ENCODE measurements around the gene TREML1.

Gene TREML1

DNA sequence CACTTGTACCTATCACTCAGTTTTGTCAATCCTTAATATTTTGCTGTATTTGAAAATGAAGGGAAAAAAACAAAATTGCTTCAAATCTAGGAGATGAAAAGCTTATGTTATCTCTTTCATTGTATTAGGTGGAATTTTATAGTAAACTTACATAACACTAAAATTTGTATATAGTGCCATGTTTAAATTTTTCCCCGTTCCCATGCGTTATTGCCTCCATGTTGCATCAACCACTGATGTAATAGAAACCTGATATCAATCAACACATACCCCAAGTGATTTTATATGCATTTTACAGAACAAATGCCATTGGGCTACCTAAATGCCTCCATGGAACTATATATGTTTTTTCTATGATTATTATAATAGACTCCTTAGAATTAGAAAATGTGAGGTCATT is 23.5 kb upstream of the TREML1 start:
- no peak for DNase-seq (ENCODE audit: low read depth)

DNA sequence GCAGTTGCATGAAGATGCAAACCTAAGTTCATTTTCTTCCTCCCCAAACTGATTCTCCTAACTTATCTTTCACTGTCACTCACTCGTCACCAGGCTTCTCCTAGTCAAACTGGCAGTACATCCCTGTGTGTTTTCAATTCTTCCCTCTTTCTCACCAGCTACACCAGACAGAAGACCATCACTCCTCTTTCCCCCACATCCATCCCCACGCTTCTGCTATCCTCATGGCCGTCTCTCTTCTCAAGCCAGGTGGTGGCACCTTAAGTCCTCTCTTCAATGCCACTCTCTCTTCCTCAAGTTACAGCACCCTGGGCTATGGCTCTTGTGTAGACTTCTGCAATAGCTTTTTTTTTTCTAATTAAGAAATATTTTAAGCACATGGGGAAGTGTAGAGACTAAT is 23.1 kb upstream of the TREML1 start:
- no peak for DNase-seq (ENCODE audit: low read depth)

- no peak for DNase-seq (ENCODE audit: low read depth)
Measured at GRCh38 chr6:41176189-41176588, 22.0 kb upstream of the TREML1 start.

DNA sequence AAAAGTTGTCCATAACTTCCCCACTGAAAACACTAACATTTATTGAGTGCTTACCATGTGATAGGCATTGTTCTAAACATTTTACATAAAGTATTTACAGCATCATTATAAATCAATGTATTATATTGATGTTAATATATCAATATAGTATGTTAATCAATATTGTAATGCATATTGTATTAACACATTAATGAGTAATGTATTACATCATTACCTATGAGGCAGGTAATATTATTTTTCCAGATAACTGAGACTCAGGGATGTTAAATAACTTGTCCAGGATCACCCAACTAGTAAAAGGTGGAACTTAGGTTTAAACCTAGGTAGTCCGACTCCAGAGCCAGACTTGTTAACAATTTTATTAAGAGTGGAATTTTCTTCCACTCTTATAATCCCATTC is 20.9 kb upstream of the TREML1 start:
- no peak for DNase-seq (ENCODE audit: low read depth)

- no peak for DNase-seq (ENCODE audit: low read depth)
Measured at GRCh38 chr6:41174610-41175009, 20.5 kb upstream of the TREML1 start.

DNA sequence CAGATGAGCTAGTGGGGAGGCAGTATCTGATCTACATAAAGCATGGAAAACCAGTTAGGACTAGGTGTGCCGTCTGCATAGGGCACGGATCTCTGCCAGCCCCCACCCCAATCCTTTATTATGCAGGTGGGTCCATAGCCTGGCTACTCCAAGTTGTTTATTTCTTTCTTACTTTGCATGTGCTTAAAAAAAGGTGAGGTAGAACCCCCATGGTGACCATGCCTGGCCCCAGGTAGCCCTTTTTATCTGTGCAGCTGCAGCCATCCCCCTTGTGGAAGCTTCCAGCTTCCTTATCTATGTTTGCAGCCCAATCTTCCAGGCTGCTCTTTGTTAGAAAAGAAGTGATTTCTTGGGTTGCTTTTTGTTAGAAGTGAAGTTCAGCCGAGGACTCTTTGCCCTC is 17.8 kb upstream of the TREML1 start:
- no peak for DNase-seq (ENCODE audit: low read depth)

GRCh38 chr6:41170547-41171160 is 16.5 kb upstream of the TREML1 start:
- DNase-seq (ENCODE audit: low read depth) = no peak

DNA sequence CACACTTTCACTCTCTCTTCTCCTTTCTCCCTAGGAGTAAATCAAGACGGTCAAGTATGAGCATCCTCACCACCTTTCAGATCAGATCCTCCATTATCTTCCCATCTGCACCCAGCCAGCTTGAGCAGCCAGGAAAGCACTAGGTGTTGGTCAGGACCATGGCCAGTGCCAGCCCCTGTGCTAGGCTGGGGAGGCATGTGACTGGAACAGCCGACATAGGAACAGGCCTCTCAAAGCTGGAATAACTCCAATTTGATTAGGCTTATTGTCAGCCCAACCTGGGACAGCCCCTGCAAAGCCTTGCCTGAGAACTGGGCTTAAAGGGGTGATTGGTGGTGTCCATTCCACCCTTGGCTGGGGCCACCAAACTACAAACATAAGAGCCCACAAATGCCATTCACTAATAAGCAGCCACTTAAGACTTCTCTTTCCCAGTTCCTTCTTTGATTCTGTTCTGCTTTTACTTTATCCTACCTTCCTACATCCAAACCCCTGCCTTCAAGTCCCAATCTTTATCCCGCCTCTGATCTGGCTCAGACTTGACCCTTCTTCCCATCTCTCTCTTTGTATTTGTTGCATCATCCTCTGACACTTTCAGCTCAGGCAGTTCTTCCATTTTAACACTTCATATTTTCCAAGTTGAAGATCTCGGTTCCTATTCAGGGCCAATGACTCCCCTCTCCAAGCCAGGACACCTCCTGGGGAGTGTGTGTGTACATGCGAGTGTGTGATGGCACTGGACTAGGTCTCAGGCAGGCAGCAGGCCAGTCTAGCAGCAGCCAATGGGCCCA is 13.2 kb upstream of the TREML1 start:
- no peak for DNase-seq (ENCODE audit: low read depth)

DNA sequence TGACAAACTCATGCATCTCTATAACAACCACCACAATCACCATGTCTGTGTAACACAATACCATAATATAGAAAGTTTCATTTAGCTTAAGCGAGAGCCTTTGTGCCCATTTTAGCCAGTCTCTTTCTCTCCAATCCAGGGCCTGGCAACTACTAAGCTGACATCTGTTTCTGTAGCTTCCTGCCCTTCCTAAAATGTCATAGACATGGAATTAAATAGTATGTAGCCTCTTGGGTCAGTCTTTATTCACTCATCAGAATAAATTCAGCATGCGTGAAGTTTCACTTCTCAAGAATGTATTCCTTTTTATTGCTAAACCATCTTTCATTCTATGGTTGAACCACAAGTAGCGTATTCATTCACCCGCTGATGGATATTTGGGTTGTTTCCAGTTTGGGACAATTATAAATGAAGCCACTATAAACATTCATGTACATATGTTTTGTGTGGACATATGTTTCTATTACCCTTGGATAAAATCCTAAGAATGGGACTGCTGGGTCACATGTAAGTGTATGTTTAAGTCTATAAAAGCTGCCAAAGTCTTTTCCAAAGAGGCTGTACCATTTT is 10.5 kb upstream of the TREML1 start:
- no peak for DNase-seq (ENCODE audit: low read depth)

- DNase-seq (ENCODE audit: low read depth) = no peak
Measured at GRCh38 chr6:41163419-41163717, 9.2 kb upstream of the TREML1 start.

GRCh38 chr6:41162687-41163418 is 8.7 kb upstream of the TREML1 start, which contains the start of gene TREM2:
TREM2 (minus strand) TSS chr6:41163116; CDS start chr6:41163082, 34 bp downstream.
- no peak for DNase-seq (ENCODE audit: low read depth)

DNA sequence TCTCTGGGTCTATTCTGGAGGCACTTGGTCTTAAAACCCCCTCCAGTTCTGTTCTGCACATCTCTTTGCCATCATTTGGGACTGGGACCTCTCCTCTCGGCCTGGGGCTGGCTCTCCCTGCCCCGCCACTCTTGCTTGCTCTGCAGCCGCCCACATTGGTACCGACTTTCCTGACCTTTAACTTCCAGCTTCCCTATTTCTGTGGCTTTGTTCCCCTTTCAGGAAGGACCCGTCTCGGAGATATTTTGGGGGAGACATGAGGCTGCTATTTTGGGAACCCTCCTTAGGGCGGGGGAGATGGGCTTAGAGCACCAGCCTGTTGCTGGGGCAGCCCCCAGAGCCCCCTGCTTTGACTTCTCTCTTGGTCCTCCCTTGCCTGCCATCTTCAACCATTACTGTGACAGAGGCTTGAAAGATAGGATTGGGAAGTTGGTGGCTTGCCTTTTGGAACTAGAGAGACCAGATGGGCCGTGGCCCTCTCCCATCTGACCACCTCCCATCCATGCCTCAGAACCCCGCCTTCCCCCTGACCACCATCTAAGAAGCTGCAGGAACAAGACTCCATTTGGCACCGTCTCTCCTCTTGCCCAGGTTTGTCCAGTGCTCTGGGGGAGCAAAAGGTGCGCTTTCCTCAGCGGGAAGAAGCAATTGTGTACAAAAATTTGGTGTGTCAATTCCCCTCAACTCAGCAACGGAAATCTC is 7.9 kb upstream of the TREML1 start:
- no peak for DNase-seq (ENCODE audit: low read depth)

- DNase-seq (ENCODE audit: low read depth) = no peak
Measured at GRCh38 chr6:41161380-41161779, 7.2 kb upstream of the TREML1 start.

GRCh38 chr6:41160933-41161332 is 6.8 kb upstream of the TREML1 start:
- no peak for DNase-seq (ENCODE audit: low read depth)

DNA sequence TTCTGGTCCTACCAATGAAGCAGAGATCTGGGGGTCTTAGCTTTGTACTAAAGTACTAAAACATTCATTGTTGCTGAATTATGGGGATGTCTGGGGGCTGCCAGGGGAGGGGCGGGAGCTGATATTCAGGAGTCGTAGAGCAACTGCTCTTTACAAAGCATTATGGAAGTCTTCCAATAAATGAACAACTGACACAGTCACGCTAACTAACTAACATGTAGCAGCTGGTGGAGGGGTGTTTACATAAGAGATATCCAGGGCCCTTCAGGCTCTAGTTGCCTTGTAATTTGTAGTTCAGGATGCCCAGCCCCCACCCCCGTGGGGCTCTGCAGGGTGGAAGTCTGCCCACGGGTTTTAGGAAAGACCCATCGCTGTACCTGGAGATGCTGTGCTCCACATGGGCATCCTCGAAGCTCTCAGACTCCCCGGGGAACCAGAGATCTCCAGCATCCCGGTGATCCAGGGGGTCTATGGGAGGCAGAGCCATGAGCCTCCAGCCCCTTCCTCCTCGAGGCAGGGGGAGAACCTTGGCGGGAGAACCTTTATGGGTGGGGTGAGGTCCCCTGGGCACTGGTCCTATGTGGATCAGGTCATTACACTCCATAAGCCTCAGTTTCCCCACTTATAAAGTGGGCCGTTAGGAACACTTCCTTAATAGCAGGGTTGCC is 5.4 kb upstream of the TREML1 start:
- no peak for DNase-seq (ENCODE audit: low read depth)

DNA sequence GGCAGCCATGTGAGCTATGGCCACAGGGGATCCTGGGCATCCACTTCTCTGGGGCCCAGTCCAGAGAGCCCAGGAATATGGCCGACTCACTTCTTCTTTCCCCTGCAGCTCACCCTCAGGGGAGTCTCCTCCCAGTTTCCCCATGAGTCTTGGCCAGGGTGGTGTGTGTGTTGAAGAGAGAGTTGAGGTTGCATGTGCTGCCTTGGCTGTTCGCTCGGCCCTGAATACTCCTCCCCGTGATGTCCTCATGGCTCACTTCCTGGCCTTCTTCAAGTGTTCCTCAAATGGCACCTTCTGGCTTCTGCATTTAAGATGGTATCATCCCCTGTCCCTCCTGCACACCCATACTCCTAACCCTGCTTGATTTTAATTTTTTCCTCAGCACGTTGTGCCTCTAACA is 3.2 kb upstream of the TREML1 start:
- no peak for DNase-seq (ENCODE audit: low read depth)

DNA sequence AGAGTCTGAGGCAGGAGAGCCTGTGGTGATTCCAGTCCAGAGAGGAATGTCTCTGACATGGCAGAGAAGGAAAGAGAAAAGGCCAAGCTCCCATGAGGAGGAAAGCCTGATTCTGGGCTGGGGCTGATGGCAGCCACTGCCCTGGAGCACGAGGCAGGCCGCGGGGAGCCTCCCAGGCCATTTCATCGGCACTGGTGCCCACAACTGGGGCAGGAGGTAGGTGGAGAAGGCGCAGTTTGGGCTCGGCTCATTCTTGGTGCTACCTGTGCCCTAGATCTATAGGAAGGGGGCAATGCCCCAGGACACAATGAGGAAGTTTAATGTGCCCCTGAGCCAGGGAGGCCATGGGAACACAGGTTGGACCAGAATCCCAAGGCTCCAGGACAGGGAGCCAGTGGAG is 2.6 kb upstream of the TREML1 start:
- DNase-seq (ENCODE audit: low read depth) = no peak

DNA sequence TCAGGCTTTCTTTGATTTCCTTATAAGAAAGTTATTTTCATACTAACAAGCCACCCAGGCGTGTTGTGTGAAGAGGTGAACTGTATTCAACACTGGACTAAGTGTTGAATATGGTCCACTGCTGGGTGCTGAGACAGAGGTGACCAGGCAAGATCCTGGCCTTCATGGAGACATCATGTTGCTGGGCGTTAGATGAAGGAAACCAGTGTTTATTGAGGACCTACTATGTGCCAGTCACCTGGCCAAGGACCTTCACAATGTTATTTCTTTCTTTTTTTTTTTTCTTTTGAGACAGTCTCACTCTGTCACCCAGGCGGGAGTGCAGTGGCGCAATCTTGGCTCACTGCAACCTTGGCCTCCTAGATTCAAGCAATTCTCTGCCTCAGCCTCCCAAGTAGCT is 1.9 kb upstream of the TREML1 start:
- no peak for DNase-seq (ENCODE audit: low read depth)

GRCh38 chr6:41155132-41155805 is 1.1 kb upstream of the TREML1 start:
- DNase-seq (ENCODE audit: low read depth) = no peak

DNA sequence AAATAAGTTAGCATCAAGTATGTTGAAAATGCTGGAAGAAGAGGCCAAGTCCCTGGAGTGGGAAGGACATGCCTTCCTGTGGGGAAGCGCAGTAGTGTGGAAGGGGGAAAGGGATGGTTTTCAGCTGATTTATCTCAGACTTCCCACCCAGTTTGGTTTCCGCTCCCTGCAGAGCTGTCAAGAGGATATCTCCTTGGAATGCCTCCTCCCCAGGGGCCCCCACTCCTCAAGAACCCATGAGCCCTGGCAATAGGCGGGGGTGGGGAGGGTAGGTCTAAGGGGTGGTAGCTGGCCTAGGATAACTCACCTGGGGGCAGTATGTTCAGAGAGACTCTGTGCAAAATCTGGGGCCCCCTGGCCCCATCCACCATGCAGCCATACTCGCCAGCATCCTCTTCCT is 696 bp downstream of the TREML1 start:
- DNase-seq (ENCODE audit: low read depth) = no peak

DNA sequence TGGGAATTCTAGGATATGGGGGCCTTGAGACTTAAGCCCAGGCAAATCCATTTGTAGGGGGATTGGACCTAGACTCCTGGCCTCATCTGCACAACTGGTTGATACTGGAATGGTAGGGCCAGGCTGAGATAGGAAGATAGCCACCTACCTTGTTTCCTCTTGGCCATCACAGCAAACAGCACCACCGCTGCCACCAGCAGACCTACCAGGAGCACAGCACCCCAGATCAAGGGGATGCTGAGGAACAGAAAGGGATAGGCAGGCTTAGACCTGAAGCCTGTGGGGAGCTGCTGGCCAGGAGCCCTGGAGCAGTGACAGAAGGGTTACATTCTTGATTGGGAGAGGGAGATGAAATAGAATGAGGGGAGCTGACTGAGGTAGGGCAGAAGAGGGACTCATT is 3.5 kb downstream of the TREML1 start:
- no peak for DNase-seq (ENCODE audit: low read depth)

Measured in non-pigmented ciliary epithelial cell (primary cell).